Mesendoderm (in vitro differentiated cells): ENCODE data around the gene ZNF816. TPM values are rescaled to one million over a fixed set of nuclear protein-coding genes. Genes with fewer than 3 reads are reported as not detected.

Experiments used
- DNase-seq: peaks from one replicate; pipeline ENCODE4 v3.0.0; 2013
- H2AK5ac ChIP-seq: 2 replicates; pipeline ENCODE4 v1.6.1; 2013; ENCODE audit warnings: low read length, inconsistent platforms
- H2BK120ac ChIP-seq: 2 replicates; pipeline ENCODE4 v1.6.1; 2013; ENCODE audit warnings: low read depth, mild to moderate bottlenecking, low read length, moderate library complexity, mixed read lengths
- H2BK15ac ChIP-seq: replicated peaks from 2 replicates; pipeline ENCODE4 v1.6.1; 2013; ENCODE audit warnings: low read depth, mild to moderate bottlenecking, moderate library complexity
- H2BK5ac ChIP-seq: 2 replicates; pipeline ENCODE4 v1.6.1; 2013; ENCODE audit warnings: low read length, inconsistent platforms
- H3K18ac ChIP-seq: 2 replicates; pipeline ENCODE4 v1.6.1; 2013; ENCODE audit warnings: mild to moderate bottlenecking, low read length, mixed read lengths
- H3K23ac ChIP-seq: one replicate; pipeline ENCODE4 v1.6.1; 2013; ENCODE audit warnings: low read length
- H3K27ac ChIP-seq: 2 replicates; pipeline ENCODE4 v1.5.1; 2013; ENCODE audit warnings: low read depth, mild to moderate bottlenecking, inconsistent platforms, low read length, moderate library complexity
- H3K27me3 ChIP-seq: 2 replicates; pipeline ENCODE4 v1.6.1; 2013; ENCODE audit warnings: low read length, control low read depth, mild to moderate bottlenecking, inconsistent platforms; ENCODE audit not compliant: insufficient read depth, poor library complexity
- H3K36me3 ChIP-seq: 2 replicates; pipeline ENCODE4 v1.6.1; 2013; ENCODE audit warnings: low read length, inconsistent platforms; ENCODE audit not compliant: control insufficient read depth, insufficient read depth
- H3K4ac ChIP-seq: one replicate; pipeline ENCODE4 v1.6.1; 2013; ENCODE audit warnings: low read depth, mild to moderate bottlenecking, low read length, moderate library complexity
- H3K4me1 ChIP-seq: 2 replicates; pipeline ENCODE4 v1.6.1; 2013; ENCODE audit warnings: low read depth, low read length, inconsistent platforms; ENCODE audit not compliant: control insufficient read depth
- H3K4me2 ChIP-seq: 2 replicates; pipeline ENCODE4 v1.6.1; 2013; ENCODE audit warnings: low read length
- H3K4me3 ChIP-seq: 2 replicates; pipeline ENCODE4 v1.5.1; 2013; ENCODE audit warnings: mild to moderate bottlenecking, low read length
- H3K56ac ChIP-seq: one replicate; pipeline ENCODE4 v1.6.1; 2013; ENCODE audit warnings: low read length
- H3K79me1 ChIP-seq: 2 replicates; pipeline ENCODE4 v1.6.1; 2013; ENCODE audit warnings: low read length, inconsistent platforms
- H3K79me2 ChIP-seq: 2 replicates; pipeline ENCODE4 v1.6.1; 2013; ENCODE audit warnings: mild to moderate bottlenecking, low read length; ENCODE audit not compliant: control insufficient read depth, insufficient read depth
- H3K9ac ChIP-seq: 2 replicates; pipeline ENCODE4 v1.6.1; 2013; ENCODE audit warnings: low read length, inconsistent platforms
- H4K5ac ChIP-seq: one replicate; pipeline ENCODE4 v1.6.1; 2013; ENCODE audit warnings: low read length
- H4K8ac ChIP-seq: one replicate; pipeline ENCODE4 v1.6.1; 2013; ENCODE audit warnings: low read depth, mild to moderate bottlenecking, control low read depth, low read length, moderate library complexity
- WGBS: extraction: QIAGEN DNeasy Blood & Tissue Kit; methylation state at CpG from one replicate; pipeline ENCODE4 v1.1.7; 2013; ENCODE audit warnings: low lambda C conversion rate, missing lambda C conversion rate; ENCODE audit not compliant: insufficient coverage; ENCODE audit errors: extremely low coverage; 5-methylcytosine and 5-hydroxymethylcytosine counted together
- polyA plus RNA-seq, 2 experiments: library from polyadenylated mRNA; stranded (reverse); fragments of 200-250 nt; gene quantifications; one replicate each; pipeline ENCODE4 v1.2.3, GENCODE V29; 2013

Gene ZNF816
- 7.2 TPM for polyA plus RNA-seq (2013, experiment 1 of 2)
- 8.0 TPM for polyA plus RNA-seq (2013, experiment 2 of 2)

- peak within 1 kb of the TSS; percentile 87 for H3K23ac ChIP-seq
- peak within 1 kb of the TSS; percentile 1 for H2BK15ac ChIP-seq
- peak within 1 kb of the TSS; percentile 1 for H2BK5ac ChIP-seq
- H3K4me1 ChIP-seq, result peaks cover 1% of the 10 kb centered on the region
- peak within 1 kb of the TSS; percentile 90 for H3K4me2 ChIP-seq
- peaks cover 8% of the 10 kb centered on the region for H3K79me2 ChIP-seq
- H4K5ac ChIP-seq, result no peak within 1 kb of the TSS
- H2BK120ac ChIP-seq, result no peak within 1 kb of the TSS
- H3K27me3 ChIP-seq, result no peaks in the 10 kb centered on the region
- peak within 1 kb of the TSS; percentile 71 for H3K18ac ChIP-seq
- no peak within 1 kb of the TSS for H4K8ac ChIP-seq
- peak within 1 kb of the TSS; percentile 93 for H3K56ac ChIP-seq
- peak within 1 kb of the TSS; percentile 22 for H3K4ac ChIP-seq
- H3K36me3 ChIP-seq, result no peaks in the 10 kb centered on the region
- H2AK5ac ChIP-seq, result no peak within 1 kb of the TSS
- peaks cover 17% of the 10 kb centered on the region for H3K79me1 ChIP-seq
- no CpG with 5 or more reads among the region's 55 CpGs for WGBS
- peak within 1 kb of the TSS; percentile 90 for H3K27ac ChIP-seq
- DNase-seq, result peak; percentile 98
- peak within 1 kb of the TSS; percentile 89 for H3K9ac ChIP-seq
- peak within 1 kb of the TSS; percentile 83 for H3K4me3 ChIP-seq
These were observed at the start of gene ZNF816 for GRCh38 chr19:52962394-52963246. ZNF816 (minus strand) TSS chr19:52962881; CDS start chr19:52956089, 6,792 bp downstream.

GRCh38 chr19:53012006-53012405, 49.3 kb upstream of the ZNF816 start:
- no peak overlapping the region for H4K8ac ChIP-seq
- H2BK5ac ChIP-seq, result no peak overlapping the region
- no peak overlapping the region for H3K9ac ChIP-seq
- H4K5ac ChIP-seq, result no peak overlapping the region
- H2AK5ac ChIP-seq, result no peak overlapping the region
- no CpG with 5 or more reads among the region's 6 CpGs for WGBS
- H3K4ac ChIP-seq, result no peak overlapping the region
- no peaks in the 10 kb centered on the region for H3K79me1 ChIP-seq
- no peak overlapping the region for H3K56ac ChIP-seq
- H3K4me1 ChIP-seq, result no peaks in the 10 kb centered on the region
- no peak overlapping the region for H3K27ac ChIP-seq
- no peak overlapping the region for H3K18ac ChIP-seq
- DNase-seq, result no peak
- H3K79me2 ChIP-seq, result no peaks in the 10 kb centered on the region
- no peaks in the 10 kb centered on the region for H3K27me3 ChIP-seq
- H2BK15ac ChIP-seq, result no peak overlapping the region
- no peak overlapping the region for H3K23ac ChIP-seq
- no peak overlapping the region for H2BK120ac ChIP-seq
- no peak overlapping the region for H3K4me3 ChIP-seq
- no peaks in the 10 kb centered on the region for H3K36me3 ChIP-seq
- H3K4me2 ChIP-seq, result no peak overlapping the region

GRCh38 chr19:53010494-53010893, 47.8 kb upstream of the ZNF816 start:
- no CpG with 5 or more reads among the region's 9 CpGs for WGBS
- H2BK15ac ChIP-seq, result no peak overlapping the region

GRCh38 chr19:53008061-53008778, 45.5 kb upstream of the ZNF816 start:
- Histone ChIP-seq H3K27me3 (no peaks in the 10 kb centered on the region), H2BK15ac (no peak overlapping the region), H2BK5ac (no peak overlapping the region), H3K4me2 (no peak overlapping the region), H4K5ac (no peak overlapping the region), H4K8ac (no peak overlapping the region), H3K4me1 (no peaks in the 10 kb centered on the region), H3K79me1 (no peaks in the 10 kb centered on the region), H3K36me3 (no peaks in the 10 kb centered on the region), H3K79me2 (no peaks in the 10 kb centered on the region), H3K56ac (no peak overlapping the region), H3K9ac (no peak overlapping the region), H3K4me3 (no peak overlapping the region), H3K27ac (no peak overlapping the region), H3K4ac (no peak overlapping the region), H3K18ac (no peak overlapping the region), H3K23ac (no peak overlapping the region), H2AK5ac (no peak overlapping the region), H2BK120ac (no peak overlapping the region)
- whole genome bisulfite sequencing, result no CpG with 5 or more reads among the region's 25 CpGs
- no peak for DNase-seq

More at GRCh38 chr19:53010494-53010893, 47.8 kb upstream of the ZNF816 start:
- no peak overlapping the region for H2BK5ac ChIP-seq
- no peaks in the 10 kb centered on the region for H3K79me2 ChIP-seq
- H3K4ac ChIP-seq, result no peak overlapping the region
- H4K5ac ChIP-seq, result no peak overlapping the region
- H3K27me3 ChIP-seq, result no peaks in the 10 kb centered on the region
- no peak overlapping the region for H3K56ac ChIP-seq
- H3K27ac ChIP-seq, result no peak overlapping the region
- no peak overlapping the region for H3K18ac ChIP-seq
- no peak overlapping the region for H4K8ac ChIP-seq
- H3K9ac ChIP-seq, result no peak overlapping the region
- peak; percentile 72 for DNase-seq
- no peaks in the 10 kb centered on the region for H3K79me1 ChIP-seq
- H3K4me2 ChIP-seq, result no peak overlapping the region
- no peak overlapping the region for H3K23ac ChIP-seq
- H3K36me3 ChIP-seq, result no peaks in the 10 kb centered on the region
- H3K4me1 ChIP-seq, result no peaks in the 10 kb centered on the region
- no peak overlapping the region for H2AK5ac ChIP-seq
- no peak overlapping the region for H3K4me3 ChIP-seq
- no peak overlapping the region for H2BK120ac ChIP-seq

- Histone ChIP-seq H3K4me2 (no peak overlapping the region), H3K27ac (no peak overlapping the region), H3K23ac (no peak overlapping the region), H3K27me3 (no peaks in the 10 kb centered on the region), H2BK120ac (no peak overlapping the region), H3K79me2 (no peaks in the 10 kb centered on the region), H3K9ac (no peak overlapping the region), H3K4me1 (no peaks in the 10 kb centered on the region), H3K4me3 (no peak overlapping the region), H3K4ac (no peak overlapping the region), H3K18ac (no peak overlapping the region), H2BK15ac (no peak overlapping the region), H2AK5ac (no peak overlapping the region), H2BK5ac (no peak overlapping the region), H3K56ac (no peak overlapping the region), H4K8ac (no peak overlapping the region), H3K36me3 (no peaks in the 10 kb centered on the region), H4K5ac (no peak overlapping the region), H3K79me1 (no peaks in the 10 kb centered on the region)
- no CpG with 5 or more reads among the region's 5 CpGs for WGBS
- DNase-seq, result no peak
These were observed 44.9 kb upstream of the ZNF816 start for GRCh38 chr19:53007606-53008005.
